H9 (cell line): ENCODE measurements around the gene ACTN1. TPM values are rescaled to one million over a fixed set of nuclear protein-coding genes. Genes with fewer than 3 reads are reported as not detected.

Experiments
- DNase-seq: peaks from one replicate; pipeline ENCODE4 v3.0.0-alpha.2; 2017
- H2AFZ ChIP-seq: one replicate; pipeline ENCODE4 v1.6.1; 2013; ENCODE audit warnings: mild to moderate bottlenecking, low read length, control low read depth, moderate library complexity
- H2AK5ac ChIP-seq: 2 replicates; pipeline ENCODE4 v1.6.1; 2013; ENCODE audit warnings: low read length, control low read depth, mixed read lengths; ENCODE audit not compliant: insufficient read length
- H2BK120ac ChIP-seq: one replicate; pipeline ENCODE4 v1.6.1; 2013; ENCODE audit warnings: low read depth, mild to moderate bottlenecking, low read length, control low read depth, inconsistent platforms; ENCODE audit not compliant: poor library complexity, severe bottlenecking
- H2BK12ac ChIP-seq: 2 replicates; pipeline ENCODE4 v1.6.1; 2013; ENCODE audit warnings: low read length, control low read depth, mixed read lengths, low read depth; ENCODE audit not compliant: insufficient read length
- H2BK15ac ChIP-seq: 2 replicates; pipeline ENCODE4 v1.6.1; 2013; ENCODE audit warnings: low read depth, low read length, control low read depth
- H2BK20ac ChIP-seq: one replicate; pipeline ENCODE4 v1.6.1; 2013; ENCODE audit warnings: low read depth, mild to moderate bottlenecking, low read length, control low read depth, inconsistent platforms; ENCODE audit not compliant: poor library complexity, severe bottlenecking
- H2BK5ac ChIP-seq: 2 replicates; pipeline ENCODE4 v1.6.1; 2013; ENCODE audit warnings: low read length, control low read depth, mixed read lengths; ENCODE audit not compliant: insufficient read length
- H3K14ac ChIP-seq: 2 replicates; pipeline ENCODE4 v1.6.1; 2013; ENCODE audit warnings: low read length, control low read depth; ENCODE audit not compliant: insufficient read depth
- H3K18ac ChIP-seq: 2 replicates; pipeline ENCODE4 v1.6.1; 2013; ENCODE audit warnings: low read depth, mild to moderate bottlenecking, mixed read lengths, low read length, control low read depth; ENCODE audit not compliant: insufficient read length
- H3K23ac ChIP-seq: 2 replicates; pipeline ENCODE4 v1.6.1; 2013; ENCODE audit warnings: low read length, control low read depth, mixed read lengths, low read depth; ENCODE audit not compliant: insufficient read length
- H3K23me2 ChIP-seq: 2 replicates; pipeline ENCODE4 v1.6.1; 2013; ENCODE audit warnings: low read depth, mild to moderate bottlenecking, mixed read lengths, low read length, control low read depth; ENCODE audit not compliant: insufficient read length, poor library complexity, severe bottlenecking
- H3K27ac ChIP-seq: 2 replicates; pipeline ENCODE4 v1.5.1; 2013; ENCODE audit warnings: low read length, control low read depth, mixed read lengths, low read depth; ENCODE audit not compliant: insufficient read length
- H3K27me3 ChIP-seq: 2 replicates; pipeline ENCODE4 v1.6.1; 2013; ENCODE audit warnings: low read length, control low read depth, inconsistent platforms; ENCODE audit not compliant: insufficient read depth
- H3K4ac ChIP-seq: 2 replicates; pipeline ENCODE4 v1.6.1; 2013; ENCODE audit warnings: low read depth, mild to moderate bottlenecking, control low read depth, inconsistent platforms, low read length, moderate library complexity
- H3K4me1 ChIP-seq: 2 replicates; pipeline ENCODE4 v1.6.1; 2013; ENCODE audit warnings: low read length, control low read depth, inconsistent platforms; ENCODE audit not compliant: insufficient read depth
- H3K4me2 ChIP-seq: 2 replicates; pipeline ENCODE4 v1.6.1; 2013; ENCODE audit warnings: low read length, control low read depth, mixed read lengths; ENCODE audit not compliant: insufficient read length, insufficient read depth
- H3K56ac ChIP-seq: 2 replicates; pipeline ENCODE4 v1.6.1; 2013; ENCODE audit warnings: low read depth, mild to moderate bottlenecking, mixed read lengths, low read length, control low read depth; ENCODE audit not compliant: insufficient read length
- H3K79me1 ChIP-seq: 2 replicates; pipeline ENCODE4 v1.6.1; 2013; ENCODE audit warnings: low read depth, mild to moderate bottlenecking, moderate library complexity, low read length, control low read depth, inconsistent platforms; ENCODE audit not compliant: insufficient read depth, poor library complexity, severe bottlenecking
- H3K79me2 ChIP-seq: 2 replicates; pipeline ENCODE4 v1.6.1; 2013; ENCODE audit warnings: low read length, control low read depth, inconsistent platforms; ENCODE audit not compliant: insufficient read depth
- H3K9ac ChIP-seq: 2 replicates; pipeline ENCODE4 v1.6.1; 2013; ENCODE audit warnings: low read length, control low read depth, mixed read lengths; ENCODE audit not compliant: insufficient read length; ENCODE audit errors: extremely low read depth
- H3K9me3 ChIP-seq: one replicate; pipeline ENCODE4 v1.6.1; 2013; ENCODE audit warnings: low read depth, low read length, inconsistent platforms; ENCODE audit not compliant: control insufficient read depth
- H3T11ph ChIP-seq: one replicate; pipeline ENCODE4 v1.6.1; 2013; ENCODE audit warnings: mild to moderate bottlenecking, low read length, control low read depth, inconsistent platforms
- H4K20me1 ChIP-seq: one replicate; pipeline ENCODE4 v1.6.1; 2013; ENCODE audit not compliant: control insufficient read depth, insufficient read length, insufficient read depth
- H4K5ac ChIP-seq: 2 replicates; pipeline ENCODE4 v1.6.1; 2013; ENCODE audit warnings: low read depth, mild to moderate bottlenecking, mixed read lengths, low read length, control low read depth; ENCODE audit not compliant: insufficient read length
- H4K8ac ChIP-seq: replicated peaks from 2 replicates; pipeline ENCODE4 v1.6.1; 2013; ENCODE audit warnings: low read length, control low read depth, mixed read lengths, low read depth; ENCODE audit not compliant: insufficient read length
- H4K91ac ChIP-seq: 2 replicates; pipeline ENCODE4 v1.6.1; 2013; ENCODE audit warnings: low read depth, mild to moderate bottlenecking, moderate library complexity, mixed read lengths, low read length, control low read depth; ENCODE audit not compliant: insufficient read length
- H3K27ac Mint-ChIP-seq, 3 experiments: 2 replicates in 2 of 3; 3 replicates in 1 of 3; pipeline ENCODE4 v1.8.0; 2020 to 2021; ENCODE audit warnings: mixed read lengths in 3 of 3, mild to moderate bottlenecking in 1 of 3, moderate library complexity in 1 of 3
- H3K27me3 Mint-ChIP-seq: 2 replicates; pipeline ENCODE4 v1.8.0; 2021; ENCODE audit warnings: low read depth, mild to moderate bottlenecking, moderate library complexity, mixed read lengths
- H3K36me3 Mint-ChIP-seq, 3 experiments: 2 replicates in 2 of 3; 3 replicates in 1 of 3; pipeline ENCODE4 v1.8.0; 2020 to 2021; ENCODE audit warnings: low read depth in 3 of 3, mixed read lengths in 3 of 3; ENCODE audit not compliant: insufficient read depth in 1 of 3
- H3K4me1 Mint-ChIP-seq, 2 experiments: 2 replicates each; pipeline ENCODE4 v1.8.0; 2020; ENCODE audit warnings: mixed read lengths in 2 of 2
- H3K4me3 Mint-ChIP-seq, 2 experiments: 2 replicates in 1 of 2; 3 replicates in 1 of 2; pipeline ENCODE4 v1.8.0; 2020 to 2021; ENCODE audit warnings: mild to moderate bottlenecking in 2 of 2, mixed read lengths in 2 of 2, moderate library complexity in 1 of 2
- H3K9me3 Mint-ChIP-seq, 2 experiments: 2 replicates in 1 of 2; 3 replicates in 1 of 2; pipeline ENCODE4 v1.8.0; 2020; ENCODE audit warnings: mild to moderate bottlenecking in 2 of 2, mixed read lengths in 2 of 2, moderate library complexity in 1 of 2
- CTCF ChIP-seq: fragments of 200-600 bp; sonication (generic); conservative IDR thresholded peaks from 3 replicates; pipeline ENCODE4 v1.8.0; 2021; ENCODE audit warnings: antibody characterized with exemption, mild to moderate bottlenecking
- WGBS: extraction: QIAGEN DNeasy Blood & Tissue Kit; methylation state at CpG from one replicate; pipeline ENCODE4 v1.1.7; 2013; ENCODE audit warnings: missing lambda C conversion rate, low lambda C conversion rate, mixed read lengths; ENCODE audit not compliant: insufficient read length; ENCODE audit errors: extremely low coverage; 5-methylcytosine and 5-hydroxymethylcytosine counted together
- total RNA-seq: library from RNA; stranded (reverse); gene quantifications from 2 replicates; pipeline ENCODE4 v1.2.1, GENCODE V29; 2021

The ACTN1 gene
- total RNA-seq, 1 experiment from 2014 or later = 219 TPM

GRCh38 chr14:68961361-68961760 lies 17.7 kb downstream of the ACTN1 start:
- Histone ChIP-seq H2BK120ac (no peak overlapping the region), H4K91ac (no peak overlapping the region), H3K79me1 (peaks cover 5% of the 10 kb centered on the region), H3K18ac (no peak overlapping the region), H2AK5ac (no peak overlapping the region), H3K4ac (no peak overlapping the region), H3T11ph (no peak overlapping the region), H2BK15ac (no peak overlapping the region), H3K4me1 (peaks cover 7% of the 10 kb centered on the region; the same call in 1 of the 2 replicates), H3K9ac (no peak overlapping the region), H3K56ac (no peak overlapping the region), H4K20me1 (no peaks in the 10 kb centered on the region), H3K27ac (no peak overlapping the region), H2BK12ac (no peak overlapping the region), H2AFZ (no peak overlapping the region), H2BK5ac (no peak overlapping the region), H3K23me2 (no peaks in the 10 kb centered on the region), H3K9me3 (no peaks in the 10 kb centered on the region), H2BK20ac (no peak overlapping the region), H3K14ac (no peak overlapping the region), H4K8ac (no peak overlapping the region), H4K5ac (no peak overlapping the region), H3K23ac (no peak overlapping the region), H3K4me2 (no peak overlapping the region), H3K79me2 (peaks cover 57% of the 10 kb centered on the region; the same call in 1 of the 2 replicates), H3K27me3 (no peaks in the 10 kb centered on the region)
- WGBS = no CpG with 5 or more reads among the region's 7 CpGs
- Mint-ChIP-seq H3K4me3 (no peak overlapping the region), H3K9me3 (no peaks in the 10 kb centered on the region), H3K27ac (peak overlapping the region in 1 of 3 experiments; percentile 96; a peak in 2 of 7 replicates), H3K36me3 (peaks cover 7 to 30% (median 25%) of the 10 kb centered on the region in 3 experiments), H3K4me1 (peaks cover 56% of the 10 kb centered on the region in 2 experiments), H3K27me3 (no peaks in the 10 kb centered on the region)
- TF ChIP-seq CTCF = no peak
- no peak for DNase-seq
